PC-3 (cell line): ENCODE results near the gene HASPIN.

Experiments
- EZH2 ChIP-seq: fragments of 300-600 bp; sonication (generic); IDR thresholded peaks from one replicate; pipeline ENCODE4 v1.6.1; 2017; ENCODE audit warnings: antibody characterized with exemption, mild to moderate bottlenecking, low read length; ENCODE audit not compliant: unreplicated experiment
- TF ChIP-seq, protein P1 (sequence below): fragments of 300-600 bp; sonication (generic); conservative IDR thresholded peaks from 2 replicates; pipeline ENCODE4 v1.5.1; 2017; ENCODE audit warnings: antibody characterized with exemption, low read depth, mild to moderate bottlenecking, low read length

DNA sequence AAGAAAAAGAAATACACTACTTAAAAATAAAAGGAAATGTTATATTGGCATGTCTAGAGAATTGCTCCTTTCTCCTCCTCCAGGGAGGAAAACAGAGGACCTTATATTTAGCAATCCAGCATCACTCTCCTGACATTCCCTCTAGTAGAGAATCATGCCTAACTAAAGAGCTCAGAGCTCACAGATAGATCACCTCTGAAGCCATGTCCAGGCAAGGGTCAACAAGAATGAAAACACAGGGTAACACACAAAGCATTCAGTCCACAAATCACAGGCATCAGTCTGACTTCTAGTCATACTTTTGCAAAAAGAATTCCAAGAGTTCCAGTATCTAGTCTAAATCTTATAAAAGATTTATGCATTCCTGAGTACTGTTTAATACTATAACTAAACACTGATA is 4.4 kb upstream of the HASPIN start:
- TF ChIP-seq, protein P1, sequence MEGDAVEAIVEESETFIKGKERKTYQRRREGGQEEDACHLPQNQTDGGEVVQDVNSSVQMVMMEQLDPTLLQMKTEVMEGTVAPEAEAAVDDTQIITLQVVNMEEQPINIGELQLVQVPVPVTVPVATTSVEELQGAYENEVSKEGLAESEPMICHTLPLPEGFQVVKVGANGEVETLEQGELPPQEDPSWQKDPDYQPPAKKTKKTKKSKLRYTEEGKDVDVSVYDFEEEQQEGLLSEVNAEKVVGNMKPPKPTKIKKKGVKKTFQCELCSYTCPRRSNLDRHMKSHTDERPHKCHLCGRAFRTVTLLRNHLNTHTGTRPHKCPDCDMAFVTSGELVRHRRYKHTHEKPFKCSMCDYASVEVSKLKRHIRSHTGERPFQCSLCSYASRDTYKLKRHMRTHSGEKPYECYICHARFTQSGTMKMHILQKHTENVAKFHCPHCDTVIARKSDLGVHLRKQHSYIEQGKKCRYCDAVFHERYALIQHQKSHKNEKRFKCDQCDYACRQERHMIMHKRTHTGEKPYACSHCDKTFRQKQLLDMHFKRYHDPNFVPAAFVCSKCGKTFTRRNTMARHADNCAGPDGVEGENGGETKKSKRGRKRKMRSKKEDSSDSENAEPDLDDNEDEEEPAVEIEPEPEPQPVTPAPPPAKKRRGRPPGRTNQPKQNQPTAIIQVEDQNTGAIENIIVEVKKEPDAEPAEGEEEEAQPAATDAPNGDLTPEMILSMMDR = no peak
- no peak for TF ChIP-seq EZH2
